RKO (cell line): ENCODE measurements around the gene PACSIN2.
"Not testable (repeated sequence)": the region's sequence is repeated elsewhere in the genome, so short reads cannot be mapped to it uniquely, and the experiment has no call there.

ENCODE experiments used
- DNase-seq: peaks from one replicate; pipeline ENCODE4 v3.0.0-alpha.2; 2016; ENCODE audit warnings: low spot score

Gene PACSIN2, protein sequence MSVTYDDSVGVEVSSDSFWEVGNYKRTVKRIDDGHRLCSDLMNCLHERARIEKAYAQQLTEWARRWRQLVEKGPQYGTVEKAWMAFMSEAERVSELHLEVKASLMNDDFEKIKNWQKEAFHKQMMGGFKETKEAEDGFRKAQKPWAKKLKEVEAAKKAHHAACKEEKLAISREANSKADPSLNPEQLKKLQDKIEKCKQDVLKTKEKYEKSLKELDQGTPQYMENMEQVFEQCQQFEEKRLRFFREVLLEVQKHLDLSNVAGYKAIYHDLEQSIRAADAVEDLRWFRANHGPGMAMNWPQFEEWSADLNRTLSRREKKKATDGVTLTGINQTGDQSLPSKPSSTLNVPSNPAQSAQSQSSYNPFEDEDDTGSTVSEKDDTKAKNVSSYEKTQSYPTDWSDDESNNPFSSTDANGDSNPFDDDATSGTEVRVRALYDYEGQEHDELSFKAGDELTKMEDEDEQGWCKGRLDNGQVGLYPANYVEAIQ

GRCh38 chr22:43014869-43015676 lies at the start of gene PACSIN2:
PACSIN2 (minus strand) TSS chr22:43015149; CDS start chr22:42912080, 103,069 bp downstream.
- DNase-seq: peak; percentile 97

GRCh38 chr22:43060183-43060582 lies 45.2 kb upstream of the PACSIN2 start:
- peak; percentile 10 for DNase-seq

- DNase-seq: no peak
Measured at GRCh38 chr22:43057641-43058040, 42.7 kb upstream of the PACSIN2 start.

DNA sequence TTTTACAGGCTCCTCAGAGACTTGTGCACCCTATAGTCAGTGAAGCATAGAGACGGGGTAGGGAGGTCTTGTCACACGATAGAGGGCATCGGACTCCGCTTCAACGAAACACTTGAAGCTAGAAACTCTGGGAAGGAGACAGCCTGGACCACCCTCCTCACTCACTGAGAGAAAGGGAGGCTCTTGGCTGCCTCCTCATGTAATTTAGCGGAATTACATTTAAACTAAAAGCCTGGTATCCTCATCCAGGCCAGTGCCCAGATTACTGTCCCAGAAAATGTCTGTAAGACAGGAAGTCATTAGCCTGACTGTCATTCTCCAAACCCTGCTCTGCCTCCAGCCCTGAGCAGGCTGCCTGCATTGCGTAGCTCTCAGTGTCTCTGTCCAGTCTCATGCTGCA lies 38.2 kb upstream of the PACSIN2 start:
- peak; percentile 32 for DNase-seq

- no peak for DNase-seq
Measured at GRCh38 chr22:43050995-43051394, 36.0 kb upstream of the PACSIN2 start.

DNA sequence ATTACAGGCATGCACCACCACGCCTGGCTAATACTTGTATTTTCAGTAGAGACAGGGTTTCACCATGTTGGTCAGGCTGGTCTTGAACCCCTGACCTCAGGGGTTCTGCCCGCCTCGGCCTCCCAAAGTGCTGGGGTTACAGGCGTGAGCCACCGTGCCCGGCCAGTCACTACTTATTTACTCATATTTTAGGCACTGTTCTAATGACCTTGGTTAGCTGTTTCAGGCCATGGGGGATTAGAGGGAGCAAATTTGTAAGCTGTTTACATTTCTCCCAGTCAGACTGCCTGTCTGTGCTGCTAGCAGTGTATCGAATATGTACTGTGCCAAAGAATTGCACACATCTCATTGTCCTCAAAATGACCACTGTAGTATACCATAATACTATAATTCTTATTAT lies 32.7 kb upstream of the PACSIN2 start:
- no peak for DNase-seq

DNA sequence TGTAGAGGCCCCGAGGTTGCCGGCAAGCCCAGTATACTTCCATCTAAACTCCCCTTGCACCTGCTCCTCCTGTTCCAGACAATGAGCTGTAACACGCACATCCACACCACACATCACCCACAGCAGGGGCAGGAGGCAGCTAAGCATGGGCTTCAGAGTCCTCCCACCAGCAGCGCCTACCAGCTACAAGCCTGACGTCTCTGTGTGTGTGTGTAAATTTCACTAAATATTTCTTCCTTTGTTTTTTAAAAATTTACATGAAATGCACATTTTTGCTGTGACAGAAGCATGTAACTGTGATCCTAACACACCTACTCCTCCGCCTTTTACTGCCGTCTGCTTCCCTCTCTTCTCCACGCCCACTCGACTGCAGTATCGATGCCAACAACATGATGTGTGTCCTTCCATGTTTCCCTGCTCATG lies 29.4 kb upstream of the PACSIN2 start:
- DNase-seq: no peak

GRCh38 chr22:43042101-43042780 lies 27.3 kb upstream of the PACSIN2 start:
- no peak for DNase-seq

- no peak for DNase-seq
Measured at GRCh38 chr22:43039800-43040199, 24.9 kb upstream of the PACSIN2 start.

DNA sequence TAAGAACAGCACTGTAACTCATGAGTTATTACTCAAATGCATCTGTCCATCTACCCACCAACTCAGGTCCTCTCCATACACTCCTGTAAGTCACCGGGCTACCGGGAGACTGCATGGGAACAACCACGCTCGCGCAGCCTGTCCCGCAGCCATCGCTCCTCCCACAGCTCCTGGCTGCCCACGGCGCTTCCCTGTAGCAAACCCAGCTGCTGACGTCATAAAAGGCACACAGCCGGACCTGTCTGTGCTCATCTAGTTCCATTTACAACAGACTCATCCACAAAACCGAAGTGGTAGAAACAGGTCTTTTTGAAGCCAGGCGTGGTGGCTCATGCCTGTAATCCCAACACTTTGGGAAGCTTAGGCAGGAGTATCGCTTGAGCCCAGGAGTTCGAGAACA lies 23.4 kb upstream of the PACSIN2 start:
- no peak for DNase-seq

- peak; percentile 21 for DNase-seq
Measured at GRCh38 chr22:43036282-43036829, 21.4 kb upstream of the PACSIN2 start.

- no peak for DNase-seq
Measured at GRCh38 chr22:43035250-43035649, 20.3 kb upstream of the PACSIN2 start.

GRCh38 chr22:43031617-43032016 lies 16.7 kb upstream of the PACSIN2 start:
- DNase-seq: no peak

- no peak for DNase-seq
Measured at GRCh38 chr22:43018615-43019014, 3.7 kb upstream of the PACSIN2 start.

DNA sequence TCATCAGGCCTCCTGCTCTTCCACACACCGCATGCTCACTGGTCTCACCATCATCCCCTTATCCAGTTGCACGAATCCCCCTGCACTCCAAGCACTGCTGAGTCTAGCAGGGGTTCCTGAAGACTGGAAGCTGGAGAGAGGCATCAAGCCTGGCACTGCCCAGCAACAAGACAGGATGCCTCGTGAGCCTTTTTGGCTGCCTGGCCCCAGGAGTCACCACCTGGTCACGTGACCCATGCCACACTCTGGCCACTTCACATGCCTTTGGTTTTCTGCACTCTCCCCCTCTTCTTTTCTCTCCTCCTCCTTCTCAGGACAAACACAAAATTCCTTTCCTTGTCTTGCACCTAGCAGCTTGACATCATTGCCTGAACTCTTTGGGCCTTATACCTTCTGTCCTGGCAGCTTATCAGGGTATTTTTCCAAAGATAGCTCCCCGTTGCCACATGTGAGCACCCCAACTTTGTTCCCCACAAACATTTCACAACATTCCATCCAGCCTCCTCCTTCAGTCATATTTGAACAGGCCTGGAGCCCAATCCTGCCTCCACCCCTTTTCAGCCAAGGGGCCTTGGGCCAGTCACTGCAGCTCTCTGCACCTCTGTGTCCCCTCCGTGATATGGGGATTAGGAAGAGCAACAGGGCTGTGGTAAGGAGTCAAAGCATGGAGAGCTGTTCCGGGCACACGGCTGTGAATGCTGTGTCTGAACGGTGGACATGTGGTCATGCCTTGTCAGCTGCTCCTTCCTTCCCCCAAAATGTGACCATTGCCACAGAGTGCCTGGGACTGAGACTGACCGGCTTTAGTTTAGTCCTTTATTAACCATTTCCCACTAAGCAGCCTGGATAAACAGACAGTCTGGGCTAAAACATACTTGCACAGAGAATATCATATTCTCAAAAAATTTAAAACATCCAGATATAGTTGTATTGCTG lies 2.8 kb upstream of the PACSIN2 start:
- no peak for DNase-seq

DNA sequence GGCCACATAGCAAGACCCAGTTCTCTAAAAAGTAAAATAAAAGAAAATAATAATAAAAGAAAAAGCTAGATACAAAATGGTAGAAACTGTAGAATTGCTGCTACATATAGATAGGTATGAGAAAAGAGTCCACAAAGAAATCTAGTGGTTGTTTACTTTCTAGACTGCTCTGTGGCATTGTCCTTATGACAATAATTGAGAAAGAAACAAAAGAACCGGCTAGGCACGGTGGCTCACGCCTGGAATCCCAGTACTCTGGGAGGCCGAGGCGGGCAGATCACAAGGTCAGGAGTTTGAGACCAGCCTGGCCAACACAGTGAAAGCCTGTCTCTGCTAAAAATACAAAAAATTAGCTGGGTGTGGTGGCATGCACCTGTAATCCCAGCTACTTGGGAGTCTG lies 1.2 kb upstream of the PACSIN2 start:
- not testable (repeated sequence) for DNase-seq

DNA sequence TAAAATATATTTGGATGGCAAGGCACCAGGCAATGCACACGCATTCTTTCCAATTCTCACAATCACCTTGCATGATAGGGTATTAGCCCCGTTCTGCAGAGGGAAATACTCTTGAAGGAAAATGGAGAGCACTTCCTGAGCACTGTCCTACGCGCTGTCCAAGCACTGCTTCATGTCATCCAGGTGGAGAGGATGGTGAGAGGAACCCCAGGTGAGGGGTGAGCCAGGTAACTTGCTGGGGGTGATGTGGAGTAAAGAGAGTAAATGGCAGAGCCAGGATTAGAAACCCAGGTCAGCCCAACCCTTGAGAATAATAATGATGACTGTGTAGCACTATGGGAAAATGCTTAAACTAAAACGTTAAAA lies 711 bp upstream of the PACSIN2 start:
- no peak for DNase-seq

GRCh38 chr22:43014316-43014868 lies 557 bp downstream of the PACSIN2 start:
- DNase-seq: peak; percentile 43

DNA sequence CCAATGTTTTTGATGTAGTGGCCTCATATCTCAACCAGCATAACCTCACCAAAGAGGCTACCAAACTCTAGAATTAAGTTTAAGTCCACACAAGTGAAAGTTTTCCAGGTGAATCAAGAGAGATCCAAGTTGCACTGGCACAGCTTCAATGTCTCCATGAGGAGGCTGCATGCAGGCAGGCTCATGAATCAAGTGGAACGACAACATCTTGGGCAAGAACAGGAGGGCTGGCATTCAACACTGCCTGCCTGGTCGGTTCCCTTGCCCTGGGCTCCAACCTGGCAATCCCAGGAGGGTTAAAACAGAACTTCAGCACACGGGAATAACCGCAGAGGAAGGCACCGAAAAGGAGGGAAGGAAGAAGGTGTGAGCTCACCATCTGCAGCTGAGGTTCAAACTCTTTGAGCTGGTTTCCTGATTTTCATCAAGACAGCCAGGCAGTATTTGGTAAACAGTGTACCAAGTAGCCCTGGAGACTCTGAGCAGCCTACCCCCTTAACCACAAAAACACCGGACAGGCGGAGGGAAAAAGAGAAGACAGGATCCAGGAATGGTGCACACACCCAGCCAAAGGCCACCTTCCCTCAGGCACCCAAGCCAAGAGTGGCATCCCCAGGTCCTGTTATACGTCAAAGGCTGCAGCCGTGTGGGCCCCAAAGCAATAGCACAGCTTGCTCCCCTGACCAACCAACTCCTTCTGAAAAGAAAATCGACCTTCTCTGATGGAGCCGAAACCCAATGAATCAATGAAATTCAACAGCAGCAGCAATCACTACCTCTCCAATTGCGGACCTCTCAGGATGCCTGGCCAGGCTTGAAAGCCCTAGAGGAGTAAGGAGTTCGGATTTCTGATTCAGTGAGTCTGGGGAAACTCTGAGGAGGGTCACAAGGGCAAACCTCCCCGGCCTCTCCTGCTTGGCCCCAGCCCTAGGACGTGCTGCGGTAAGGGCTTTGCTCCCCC lies 1.3 kb downstream of the PACSIN2 start:
- DNase-seq: peak; percentile 12

DNA sequence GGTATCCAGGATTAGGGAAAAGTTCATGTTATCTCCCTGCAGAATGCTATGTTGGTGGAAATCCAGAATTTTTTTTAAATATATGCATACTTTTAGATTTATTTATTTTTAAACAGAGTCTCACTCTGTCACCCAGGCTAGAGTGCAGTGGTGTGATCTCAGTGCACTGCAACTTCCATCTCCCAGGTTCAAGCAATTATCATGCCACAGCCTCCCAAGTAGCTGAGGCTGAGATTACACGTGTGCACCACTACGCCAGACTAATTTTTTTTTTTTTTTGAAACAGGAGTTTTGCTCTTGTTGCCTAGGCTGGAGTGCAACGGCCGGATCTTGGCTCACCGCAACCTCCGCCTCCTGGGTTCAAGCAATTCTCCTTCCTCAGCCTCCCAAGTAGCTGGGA lies 2.6 kb downstream of the PACSIN2 start:
- DNase-seq: no peak
